Omental fat pad (tissue), 4 donors: ENCODE results near the gene NELFB. TPM values are rescaled to one million over a fixed set of nuclear protein-coding genes. Genes with fewer than 3 reads are reported as not detected.

Experiments
- ATAC-seq: fragments of 150-250 bp; one replicate; pipeline ENCODE4 v1.9.1; 2016; ENCODE audit warnings: mild to moderate bottlenecking, moderate library complexity; ENCODE audit not compliant: low FRiP score
- DNase-seq: peaks from one replicate; pipeline ENCODE4 v3.0.0-alpha.2; 2019; ENCODE audit warnings: low spot score
- total RNA-seq, 4 donors: library from RNA; depleted of rRNA; stranded (reverse); fragments of >200 nt; gene quantifications; one replicate each; pipeline ENCODE4 v1.1.0, GENCODE V29; 2016
- TF ChIP-seq, protein P1 (sequence below), 3 donors: fragments of 450-650 bp; IDR thresholded peaks; one replicate each; pipeline ENCODE4 v1.5.1; 2016 to 2017; ENCODE audit warnings: antibody characterized with exemption in 3 of 3, mild to moderate bottlenecking in 3 of 3, moderate library complexity in 2 of 3

The NELFB gene
- total RNA-seq, 4 donors from 2014 or later = 22.2 to 42.8 (median 34.2) TPM

DNA sequence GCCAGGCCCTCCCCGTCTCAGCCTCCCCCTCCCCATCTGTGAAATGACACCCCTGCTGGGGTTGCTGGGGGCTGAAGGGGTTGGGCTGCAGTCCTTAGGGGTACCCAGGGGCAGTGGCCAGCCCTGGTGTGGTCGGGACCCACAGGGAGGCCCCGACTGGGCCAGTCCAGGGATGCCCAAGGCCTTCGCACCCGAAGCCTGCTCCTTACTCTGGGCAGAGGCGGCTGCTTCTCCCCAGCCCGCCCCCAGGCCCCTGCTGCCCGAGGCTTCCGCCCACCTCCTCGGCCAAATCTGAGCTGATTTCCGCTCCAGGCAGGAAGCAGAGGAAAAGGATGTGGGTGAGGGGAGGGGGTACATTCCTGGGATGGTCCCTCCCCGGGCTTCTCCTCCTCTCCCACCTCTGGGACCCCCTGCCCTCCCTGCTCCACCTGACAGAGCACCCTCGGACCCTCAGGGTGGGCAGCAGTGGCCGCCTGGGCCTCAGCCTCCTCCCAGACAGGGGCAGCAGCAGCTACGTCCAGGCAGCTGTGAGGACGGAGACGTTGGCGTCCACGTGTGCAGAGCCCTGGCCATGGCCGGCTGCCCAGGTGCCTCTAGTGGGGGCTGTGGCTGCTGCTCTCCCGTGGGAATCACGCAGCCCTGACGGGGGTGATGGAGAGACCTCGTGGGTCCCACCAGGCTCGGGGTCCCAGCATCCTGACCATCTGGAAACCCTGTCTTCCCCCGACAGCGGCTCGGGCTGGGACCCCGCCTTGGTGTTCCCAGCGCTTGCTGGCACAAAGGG is 51.1 kb downstream of the NELFB start:
- TF ChIP-seq, protein P1, sequence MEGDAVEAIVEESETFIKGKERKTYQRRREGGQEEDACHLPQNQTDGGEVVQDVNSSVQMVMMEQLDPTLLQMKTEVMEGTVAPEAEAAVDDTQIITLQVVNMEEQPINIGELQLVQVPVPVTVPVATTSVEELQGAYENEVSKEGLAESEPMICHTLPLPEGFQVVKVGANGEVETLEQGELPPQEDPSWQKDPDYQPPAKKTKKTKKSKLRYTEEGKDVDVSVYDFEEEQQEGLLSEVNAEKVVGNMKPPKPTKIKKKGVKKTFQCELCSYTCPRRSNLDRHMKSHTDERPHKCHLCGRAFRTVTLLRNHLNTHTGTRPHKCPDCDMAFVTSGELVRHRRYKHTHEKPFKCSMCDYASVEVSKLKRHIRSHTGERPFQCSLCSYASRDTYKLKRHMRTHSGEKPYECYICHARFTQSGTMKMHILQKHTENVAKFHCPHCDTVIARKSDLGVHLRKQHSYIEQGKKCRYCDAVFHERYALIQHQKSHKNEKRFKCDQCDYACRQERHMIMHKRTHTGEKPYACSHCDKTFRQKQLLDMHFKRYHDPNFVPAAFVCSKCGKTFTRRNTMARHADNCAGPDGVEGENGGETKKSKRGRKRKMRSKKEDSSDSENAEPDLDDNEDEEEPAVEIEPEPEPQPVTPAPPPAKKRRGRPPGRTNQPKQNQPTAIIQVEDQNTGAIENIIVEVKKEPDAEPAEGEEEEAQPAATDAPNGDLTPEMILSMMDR (IDR thresholded peaks at IDR 0.05) = no peak
- ATAC-seq = no peak
- no peak for DNase-seq

DNA sequence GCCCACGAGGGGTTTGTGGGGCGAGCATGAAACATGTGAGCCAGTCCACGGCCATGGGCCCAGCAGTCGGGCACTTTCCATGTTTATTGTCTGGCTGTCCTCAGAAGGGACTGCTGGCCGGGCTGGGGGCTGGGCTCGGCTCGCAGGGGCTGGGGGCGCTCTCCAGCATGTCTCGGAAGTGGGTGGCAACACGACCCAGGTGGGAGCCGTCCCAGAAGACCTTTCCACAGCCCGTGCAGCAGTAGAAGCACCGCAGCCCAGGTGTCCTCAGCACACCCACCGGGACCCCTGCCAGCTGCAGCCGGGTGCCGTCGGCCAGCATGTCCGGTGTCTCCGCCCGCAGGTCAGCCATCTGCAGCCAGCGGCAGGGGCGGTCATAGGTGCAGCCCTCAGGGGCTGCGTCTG is 51.7 kb downstream of the NELFB start:
- TF ChIP-seq, protein P1 (IDR thresholded peaks at IDR 0.05) = no peak
- ATAC-seq (no peak), DNase-seq (no peak)

DNA sequence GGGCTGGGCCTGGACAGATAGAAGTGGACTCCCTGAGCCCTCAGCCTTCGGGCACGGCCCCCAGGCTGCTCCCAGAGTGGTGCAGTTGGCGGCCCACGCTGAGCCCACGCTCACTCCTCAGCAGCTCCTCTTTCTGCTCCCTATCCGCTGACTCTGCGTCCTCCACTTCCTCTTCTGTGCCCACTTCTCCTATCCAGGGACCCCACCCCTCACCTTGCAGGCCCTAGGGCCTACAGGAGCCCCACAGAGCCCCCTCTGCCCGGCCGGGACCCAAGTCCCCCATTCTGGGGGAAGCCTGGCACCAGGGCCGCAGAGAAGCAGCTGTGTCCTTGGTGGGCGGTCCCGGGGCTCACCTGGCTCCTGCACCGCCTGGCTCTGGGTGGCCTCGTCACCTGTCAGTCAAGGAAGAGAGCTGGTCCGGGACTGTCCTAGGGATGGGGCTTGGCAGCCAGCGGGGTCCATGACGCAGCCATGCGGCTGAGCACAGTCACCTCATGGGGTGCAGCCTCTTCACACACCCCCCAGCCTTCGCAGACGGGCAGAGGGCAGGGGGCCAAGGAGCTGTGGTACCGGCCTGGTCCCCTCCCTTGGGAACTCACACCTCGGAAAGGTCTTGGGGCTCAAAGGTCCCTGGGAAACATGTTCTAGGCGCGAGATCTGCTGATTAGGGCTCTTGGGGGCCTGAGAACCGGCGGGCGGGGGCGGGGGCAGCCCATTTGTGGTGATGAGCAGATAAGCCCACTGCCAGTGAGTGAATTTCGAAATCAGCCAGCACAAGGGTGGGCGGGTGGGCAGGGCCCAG is 52.3 kb downstream of the NELFB start:
- no peak for DNase-seq
- TF ChIP-seq, protein P1 (IDR thresholded peaks at IDR 0.05) = no peak
- no peak for ATAC-seq

DNA sequence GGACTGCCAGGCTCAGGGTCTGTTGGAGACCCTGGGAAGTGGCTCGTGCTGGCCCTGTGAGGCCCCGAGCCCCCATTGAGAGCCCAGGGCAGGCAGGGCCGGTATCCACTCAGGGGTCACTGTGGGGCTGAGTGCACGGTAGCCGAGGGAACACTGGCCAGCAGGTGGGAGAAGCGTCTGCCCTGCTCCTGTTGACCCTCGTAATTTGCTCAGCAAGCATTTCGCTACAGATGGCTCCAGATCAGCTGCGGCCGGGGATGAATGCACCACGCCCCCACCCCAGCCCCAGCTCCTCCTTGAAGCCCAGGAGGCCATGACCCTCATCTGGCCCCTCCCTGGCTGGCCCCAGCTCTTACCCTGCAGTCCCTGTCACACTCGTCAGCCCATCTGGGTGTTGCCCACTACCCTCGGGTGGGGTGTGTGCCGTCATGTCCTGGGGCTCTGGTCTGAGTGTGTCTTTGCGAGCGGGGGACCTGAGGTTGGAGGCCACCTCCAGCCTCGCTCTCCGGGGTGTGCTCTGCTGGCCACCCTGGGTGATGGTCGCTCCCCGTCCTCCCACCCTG is 53.0 kb downstream of the NELFB start:
- ATAC-seq (no peak), DNase-seq (no peak)

DNA sequence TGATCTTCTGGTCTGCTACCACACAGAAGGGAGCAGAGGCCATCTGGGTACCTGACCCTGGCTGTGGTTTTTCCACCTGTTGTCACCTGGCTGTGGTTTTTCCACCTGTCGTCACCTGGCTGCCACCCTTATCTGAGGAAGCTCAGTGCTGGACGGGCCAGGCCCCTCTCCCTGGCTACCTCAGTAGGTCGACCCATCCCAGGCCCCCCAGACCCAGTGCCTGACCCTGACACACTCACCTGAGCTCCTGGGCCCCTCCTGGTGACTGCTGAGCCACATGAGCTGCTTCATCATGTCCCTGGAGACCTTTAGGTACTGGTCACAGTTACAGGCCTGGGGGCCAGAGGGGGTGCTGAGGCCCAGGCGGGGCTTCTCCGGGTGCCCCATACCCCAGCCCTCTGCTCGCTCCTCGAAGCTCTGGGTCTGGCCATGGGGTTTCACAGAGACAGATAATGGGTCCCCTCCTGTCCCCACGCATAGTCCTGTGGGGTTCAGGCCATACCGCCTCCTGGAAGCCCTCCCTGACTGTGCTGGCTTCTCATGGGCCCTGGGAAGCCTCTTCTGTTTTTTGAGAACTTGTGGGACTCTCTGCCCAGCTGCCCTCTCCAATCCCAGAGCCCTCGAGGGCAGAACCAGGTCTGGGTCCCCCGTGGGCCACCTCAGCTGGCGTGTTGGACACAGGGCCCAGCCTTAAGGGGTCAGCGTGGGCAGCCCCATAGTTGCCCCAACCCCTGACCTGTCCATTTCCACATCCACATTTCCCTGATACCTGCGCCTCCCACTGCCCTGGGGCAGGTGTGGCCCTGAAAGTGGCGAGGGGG is 54.5 kb downstream of the NELFB start:
- DNase-seq (no peak), ATAC-seq (no peak)
- TF ChIP-seq, protein P1 (IDR thresholded peaks at IDR 0.05) = no peak

More for the DNA sequence above, 53.0 kb downstream of the NELFB start:
- TF ChIP-seq, protein P1 (IDR thresholded peaks at IDR 0.05) = no peak

DNA sequence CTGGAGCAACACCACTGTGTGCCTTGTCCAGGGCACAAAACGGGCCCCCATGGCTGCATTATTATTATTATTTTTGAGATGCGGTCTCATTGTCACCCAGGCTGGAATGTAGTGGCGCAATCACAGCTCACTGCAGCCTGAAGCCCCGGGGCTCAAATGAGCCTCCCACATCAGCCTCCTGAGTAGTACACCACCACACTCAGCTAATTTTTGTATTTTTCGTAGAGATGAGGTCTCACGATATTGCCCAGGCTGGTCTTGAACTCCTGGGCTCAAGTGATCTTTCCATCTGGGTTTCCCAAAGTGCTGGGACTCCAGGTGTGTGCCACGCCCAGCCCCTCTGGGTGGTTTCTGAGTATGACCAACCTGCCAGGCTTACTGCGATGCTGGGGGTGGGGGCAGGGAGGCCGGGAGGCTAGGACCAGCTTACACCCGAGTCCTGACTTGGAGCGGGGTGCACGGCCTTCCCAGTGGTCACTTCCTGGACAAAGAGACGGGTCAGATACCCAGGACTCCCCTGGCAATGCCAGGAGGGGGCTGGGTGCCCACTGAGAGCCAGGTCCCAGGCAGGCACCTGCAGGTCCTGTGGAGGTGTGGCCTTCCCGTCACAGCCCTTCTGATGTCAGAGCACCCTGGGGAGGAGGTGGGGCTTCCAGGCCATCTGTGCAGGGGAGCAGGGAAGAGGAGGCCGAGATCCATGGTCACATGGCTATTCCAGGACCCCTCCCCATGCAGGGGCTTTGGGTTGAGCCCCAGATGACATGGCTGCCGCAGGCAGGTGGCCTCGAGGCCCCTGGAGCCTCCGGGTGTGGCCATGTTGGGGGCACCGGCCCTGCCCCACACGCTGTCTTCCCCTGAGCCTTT is 55.3 kb downstream of the NELFB start:
- TF ChIP-seq, protein P1 (IDR thresholded peaks at IDR 0.05) = no peak
- DNase-seq = no peak
- no peak for ATAC-seq
